Natural killer cell treated with Interleukin-12 subunit alpha and Interleukin-12 subunit beta and Interleukin-15 and Interleukin-18, amount 100 ng/mL, for 72 hours (primary cell): ENCODE results near the gene TEX14. TPM values are rescaled to one million over a fixed set of nuclear protein-coding genes. Genes with fewer than 3 reads are reported as not detected.
"Not testable (repeated sequence)": the region's sequence is repeated elsewhere in the genome, so short reads cannot be mapped to it uniquely, and the experiment has no call there.

Source experiments
- ATAC-seq, 2 donors: fragments of 150-1000 bp; cut with Tn5 transposase in 1 of 2; sonication (Bioruptor Pico), chemical (Tn5 transposase) in 1 of 2; 2 replicates each; pipeline ENCODE4 v1.10.0; 2021
- DNase-seq: peaks from one replicate; pipeline ENCODE4 v3.0.0; 2022; ENCODE audit warnings: low spot score
- H3K27ac Mint-ChIP-seq, 2 donors: 1 replicate in 1 of 2; 2 replicates in 1 of 2; pipeline ENCODE4 v1.8.0; 2022; ENCODE audit warnings: mixed read lengths in 2 of 2, mild to moderate bottlenecking in 1 of 2, moderate library complexity in 1 of 2
- H3K27me3 Mint-ChIP-seq, 2 donors: 1 replicate in 1 of 2; 2 replicates in 1 of 2; pipeline ENCODE4 v1.8.0; 2022; ENCODE audit warnings: mixed read lengths in 2 of 2
- H3K36me3 Mint-ChIP-seq: one replicate; pipeline ENCODE4 v1.8.0; 2022; ENCODE audit warnings: mixed read lengths
- H3K4me1 Mint-ChIP-seq, 2 donors: 1 replicate in 1 of 2; 2 replicates in 1 of 2; pipeline ENCODE4 v1.8.0; 2022; ENCODE audit warnings: low read depth in 2 of 2, mixed read lengths in 2 of 2, mild to moderate bottlenecking in 1 of 2
- H3K4me3 Mint-ChIP-seq: one replicate; pipeline ENCODE4 v1.8.0; 2022; ENCODE audit warnings: mixed read lengths
- H3K9me3 Mint-ChIP-seq: 2 replicates; pipeline ENCODE4 v1.8.0; 2022; ENCODE audit warnings: mixed read lengths
- total RNA-seq, 2 donors: library from RNA; stranded (reverse); gene quantifications; one replicate each; pipeline ENCODE4 v1.2.3, GENCODE V29; 2022

Gene TEX14
- total RNA-seq, 2 donors from 2014 or later, result 0.12 to 0.22 TPM

- no peak for ATAC-seq
- Mint-ChIP-seq H3K27me3 (peaks cover 0 to 2% of the 10 kb centered on the region in 2 donors), H3K36me3 (no peaks in the 10 kb centered on the region), H3K9me3 (no peaks in the 10 kb centered on the region), H3K4me3 (no peak overlapping the region), H3K27ac (no peak overlapping the region), H3K4me1 (no peaks in the 10 kb centered on the region)
- DNase-seq, result no peak
These were observed 100.4 kb downstream of the TEX14 start for GRCh38 chr17:58591455-58591854.

- Mint-ChIP-seq H3K36me3 (no peaks in the 10 kb centered on the region), H3K4me1 (no peaks in the 10 kb centered on the region), H3K27ac (no peak overlapping the region), H3K27me3 (peaks cover 0 to 8% of the 10 kb centered on the region in 2 donors), H3K4me3 (no peak overlapping the region), H3K9me3 (no peaks in the 10 kb centered on the region)
- no peak for ATAC-seq
- DNase-seq, result no peak
These were observed 101.5 kb downstream of the TEX14 start for GRCh38 chr17:58590377-58590776.

GRCh38 chr17:58587713-58588117 is 104.1 kb downstream of the TEX14 start:
- no peaks in the 10 kb centered on the region for H3K4me1 Mint-ChIP-seq
- H3K36me3 Mint-ChIP-seq, result no peaks in the 10 kb centered on the region
- H3K27me3 Mint-ChIP-seq, result peaks cover 0 to 10% of the 10 kb centered on the region in 2 donors
- no peak overlapping the region for H3K4me3 Mint-ChIP-seq
- ATAC-seq, result peak; percentile 65 to 71
- no peak overlapping the region for H3K27ac Mint-ChIP-seq
- DNase-seq, result no peak
- H3K9me3 Mint-ChIP-seq, result no peaks in the 10 kb centered on the region

GRCh38 chr17:58586009-58586644 is 105.7 kb downstream of the TEX14 start:
- H3K4me3 Mint-ChIP-seq, result no peak overlapping the region
- no peak overlapping the region for H3K27ac Mint-ChIP-seq
- no peaks in the 10 kb centered on the region for H3K4me1 Mint-ChIP-seq
- H3K36me3 Mint-ChIP-seq, result no peaks in the 10 kb centered on the region
- peaks cover 0 to 10% of the 10 kb centered on the region in 2 donors for H3K27me3 Mint-ChIP-seq
- ATAC-seq (no peak), DNase-seq (no peak)
- H3K9me3 Mint-ChIP-seq, result no peaks in the 10 kb centered on the region

GRCh38 chr17:58585554-58585953 is 106.3 kb downstream of the TEX14 start:
- H3K27ac Mint-ChIP-seq, result no peak overlapping the region
- no peaks in the 10 kb centered on the region for H3K36me3 Mint-ChIP-seq
- ATAC-seq (no peak), DNase-seq (no peak)
- H3K4me3 Mint-ChIP-seq, result no peak overlapping the region
- H3K27me3 Mint-ChIP-seq, result peaks cover 0 to 10% of the 10 kb centered on the region in 2 donors
- no peaks in the 10 kb centered on the region for H3K4me1 Mint-ChIP-seq
- H3K9me3 Mint-ChIP-seq, result no peaks in the 10 kb centered on the region

GRCh38 chr17:58583486-58583885 is 108.4 kb downstream of the TEX14 start:
- Mint-ChIP-seq H3K27ac (no peak overlapping the region), H3K9me3 (no peaks in the 10 kb centered on the region), H3K36me3 (no peaks in the 10 kb centered on the region), H3K27me3 (peaks cover 0 to 10% of the 10 kb centered on the region in 2 donors), H3K4me1 (no peaks in the 10 kb centered on the region), H3K4me3 (no peak overlapping the region)
- ATAC-seq (no peak), DNase-seq (no peak)

GRCh38 chr17:58582718-58583117 is 109.1 kb downstream of the TEX14 start:
- H3K9me3 Mint-ChIP-seq, H3K4me1 Mint-ChIP-seq, ATAC-seq, H3K27ac Mint-ChIP-seq, DNase-seq, H3K27me3 Mint-ChIP-seq, H3K4me3 Mint-ChIP-seq, H3K36me3 Mint-ChIP-seq: not testable (repeated sequence)

- H3K27ac Mint-ChIP-seq, result no peak overlapping the region
- no peak overlapping the region for H3K4me3 Mint-ChIP-seq
- no peaks in the 10 kb centered on the region for H3K4me1 Mint-ChIP-seq
- H3K36me3 Mint-ChIP-seq, result no peaks in the 10 kb centered on the region
- no peak for ATAC-seq
- no peak for DNase-seq
- H3K27me3 Mint-ChIP-seq, result peaks cover 0 to 3% of the 10 kb centered on the region in 2 donors
- no peaks in the 10 kb centered on the region for H3K9me3 Mint-ChIP-seq
These were observed 111.2 kb downstream of the TEX14 start for GRCh38 chr17:58580671-58581070.

GRCh38 chr17:58577696-58578095 is 114.1 kb downstream of the TEX14 start:
- Mint-ChIP-seq H3K4me1 (no peaks in the 10 kb centered on the region), H3K9me3 (no peaks in the 10 kb centered on the region), H3K27me3 (no peaks in the 10 kb centered on the region), H3K4me3 (no peak overlapping the region), H3K27ac (no peak overlapping the region), H3K36me3 (no peaks in the 10 kb centered on the region)
- peak; percentile 63 for DNase-seq
- ATAC-seq, result no peak

- Mint-ChIP-seq H3K4me3 (no peak overlapping the region), H3K36me3 (no peaks in the 10 kb centered on the region), H3K4me1 (no peaks in the 10 kb centered on the region), H3K9me3 (no peaks in the 10 kb centered on the region), H3K27ac (no peak overlapping the region), H3K27me3 (no peaks in the 10 kb centered on the region)
- DNase-seq, result no peak
- no peak for ATAC-seq
These were observed 115.0 kb downstream of the TEX14 start for GRCh38 chr17:58576679-58577367.

- H3K9me3 Mint-ChIP-seq, result no peaks in the 10 kb centered on the region
- no peak overlapping the region for H3K4me3 Mint-ChIP-seq
- ATAC-seq, result no peak
- H3K27ac Mint-ChIP-seq, result no peak overlapping the region
- H3K4me1 Mint-ChIP-seq, result no peaks in the 10 kb centered on the region
- H3K27me3 Mint-ChIP-seq, result no peaks in the 10 kb centered on the region
- DNase-seq, result no peak
- no peaks in the 10 kb centered on the region for H3K36me3 Mint-ChIP-seq
These were observed 116.3 kb downstream of the TEX14 start for GRCh38 chr17:58575511-58575910.

GRCh38 chr17:58574025-58574424 is 117.8 kb downstream of the TEX14 start:
- H3K9me3 Mint-ChIP-seq, result no peaks in the 10 kb centered on the region
- ATAC-seq, result no peak
- no peak for DNase-seq
- H3K4me3 Mint-ChIP-seq, result no peak overlapping the region
- H3K36me3 Mint-ChIP-seq, result no peaks in the 10 kb centered on the region
- H3K27ac Mint-ChIP-seq, result no peak overlapping the region
- H3K27me3 Mint-ChIP-seq, result no peaks in the 10 kb centered on the region
- H3K4me1 Mint-ChIP-seq, result no peaks in the 10 kb centered on the region

GRCh38 chr17:58572846-58573245 is 119.0 kb downstream of the TEX14 start:
- no peaks in the 10 kb centered on the region for H3K27me3 Mint-ChIP-seq
- H3K27ac Mint-ChIP-seq, result no peak overlapping the region
- H3K9me3 Mint-ChIP-seq, result no peaks in the 10 kb centered on the region
- DNase-seq, result no peak
- no peak for ATAC-seq
- H3K4me1 Mint-ChIP-seq, result no peaks in the 10 kb centered on the region
- no peak overlapping the region for H3K4me3 Mint-ChIP-seq
- no peaks in the 10 kb centered on the region for H3K36me3 Mint-ChIP-seq

- no peak overlapping the region for H3K4me3 Mint-ChIP-seq
- H3K36me3 Mint-ChIP-seq, result no peaks in the 10 kb centered on the region
- no peak overlapping the region for H3K27ac Mint-ChIP-seq
- no peak for DNase-seq
- H3K4me1 Mint-ChIP-seq, result no peaks in the 10 kb centered on the region
- no peaks in the 10 kb centered on the region for H3K27me3 Mint-ChIP-seq
- ATAC-seq, result no peak
- H3K9me3 Mint-ChIP-seq, result no peaks in the 10 kb centered on the region
These were observed 121.1 kb downstream of the TEX14 start for GRCh38 chr17:58570758-58571157.
